GM21381 (cell line): ENCODE measurements around the gene SOS2.
"Not testable (repeated sequence)": the region's sequence is repeated elsewhere in the genome, so short reads cannot be mapped to it uniquely, and the experiment has no call there.

ENCODE experiments used
- ATAC-seq: cut with Tn5 transposase; IDR thresholded peaks from one replicate; pipeline ENCODE4 v1.9.1; 2021; ENCODE audit warnings: mild to moderate bottlenecking, moderate library complexity; ENCODE audit not compliant: unreplicated experiment

SOS2 gene

DNA sequence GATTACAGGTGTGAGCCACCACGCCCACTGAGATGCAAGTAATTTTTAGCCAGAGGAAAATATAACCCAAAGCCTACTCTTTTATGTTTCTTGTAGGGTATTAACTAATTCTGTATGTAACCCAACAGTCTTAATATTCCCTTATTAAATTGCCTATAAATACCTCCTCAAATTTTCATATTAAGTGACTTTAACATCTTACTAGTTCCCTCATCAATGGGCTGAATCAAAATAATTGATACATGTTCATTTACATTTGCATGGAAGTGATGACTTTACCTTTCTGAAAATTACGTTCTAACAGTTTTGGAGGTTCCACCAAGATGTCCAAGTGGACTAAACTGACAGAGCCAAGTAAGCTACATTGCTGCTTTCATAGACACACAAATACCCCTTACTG is 3.1 kb downstream of the SOS2 start:
- ATAC-seq: no peak

DNA sequence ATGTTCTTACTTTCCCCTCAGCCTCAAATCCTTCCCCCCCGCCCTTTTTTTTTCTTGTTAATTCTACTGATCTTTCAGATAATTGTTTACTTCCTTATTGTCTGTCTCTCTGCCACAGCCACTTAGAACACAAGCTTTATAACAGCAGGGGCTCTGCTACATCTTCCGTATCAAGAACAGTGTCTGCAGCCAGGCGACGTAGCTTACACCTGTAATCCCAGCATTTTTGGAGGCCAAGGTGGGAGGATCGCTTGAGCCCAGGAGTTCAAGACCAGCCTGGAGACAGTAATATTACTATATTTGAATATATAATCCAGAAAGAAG is 5.4 kb downstream of the SOS2 start:
- ATAC-seq: no peak

DNA sequence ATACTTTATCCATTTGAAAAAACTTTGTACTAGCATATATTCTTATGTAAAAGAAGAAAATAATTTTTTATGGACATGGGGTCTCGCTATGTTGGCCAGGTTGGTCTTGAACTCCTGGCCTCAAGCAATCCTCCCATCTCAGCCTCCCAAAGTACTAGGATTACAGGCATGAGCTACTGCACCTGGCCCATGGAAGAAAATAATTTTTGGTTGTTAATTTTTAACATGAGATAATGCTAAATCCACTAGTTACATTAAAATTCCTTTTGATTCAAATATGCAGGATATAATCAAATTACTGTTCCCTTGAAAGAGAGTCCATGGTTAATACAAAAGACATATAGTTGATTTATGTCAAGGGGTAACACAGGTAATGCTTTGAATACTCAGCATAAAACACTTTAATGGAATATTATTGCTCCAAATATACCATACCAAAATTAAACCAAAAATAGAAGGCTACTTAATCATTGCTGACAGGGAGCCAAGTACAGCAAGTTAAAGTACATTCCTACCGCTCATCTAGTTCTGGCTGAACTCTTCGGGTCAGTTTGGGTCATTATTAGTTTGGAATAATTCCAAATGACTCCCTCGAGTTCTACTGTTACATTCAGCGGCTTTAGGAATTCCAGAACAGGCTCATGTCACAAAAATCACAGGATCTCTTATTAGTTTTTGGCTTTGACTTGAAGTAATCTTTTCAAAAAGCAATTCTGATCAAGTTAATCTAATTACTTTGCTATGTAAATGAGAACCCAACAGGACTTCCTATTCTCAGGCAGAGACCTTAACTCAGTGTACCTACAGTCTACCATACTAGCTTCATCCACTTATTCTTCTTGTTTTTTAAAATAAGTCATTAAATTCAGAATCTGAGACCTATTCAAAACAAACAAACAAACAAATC is 6.1 kb downstream of the SOS2 start:
- no peak for ATAC-seq

DNA sequence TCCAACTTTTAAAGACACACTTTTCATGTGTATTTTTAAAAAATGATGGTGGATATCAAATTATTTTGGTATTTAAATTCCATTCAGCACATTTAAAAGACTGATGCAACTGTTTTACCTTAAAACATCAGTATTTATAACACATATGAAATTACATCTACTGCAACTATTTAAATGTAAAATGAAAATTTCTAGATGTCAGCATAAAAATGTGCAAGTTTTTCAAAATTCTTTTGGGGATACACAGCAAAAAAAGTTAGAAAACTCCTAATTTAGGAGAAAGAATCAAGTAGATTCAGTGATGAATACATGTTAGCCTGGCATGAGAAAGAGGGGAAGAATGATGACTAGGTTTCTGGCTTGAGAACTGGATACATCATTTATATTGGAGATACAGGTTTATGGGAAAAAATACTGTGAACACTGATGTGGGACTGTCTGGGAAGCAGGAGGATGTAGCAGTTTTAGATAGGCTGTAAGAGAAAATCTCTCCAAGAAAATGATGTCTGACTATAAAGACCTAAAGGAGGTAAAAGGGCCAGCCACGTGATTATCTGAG is 9.2 kb downstream of the SOS2 start:
- no peak for ATAC-seq

DNA sequence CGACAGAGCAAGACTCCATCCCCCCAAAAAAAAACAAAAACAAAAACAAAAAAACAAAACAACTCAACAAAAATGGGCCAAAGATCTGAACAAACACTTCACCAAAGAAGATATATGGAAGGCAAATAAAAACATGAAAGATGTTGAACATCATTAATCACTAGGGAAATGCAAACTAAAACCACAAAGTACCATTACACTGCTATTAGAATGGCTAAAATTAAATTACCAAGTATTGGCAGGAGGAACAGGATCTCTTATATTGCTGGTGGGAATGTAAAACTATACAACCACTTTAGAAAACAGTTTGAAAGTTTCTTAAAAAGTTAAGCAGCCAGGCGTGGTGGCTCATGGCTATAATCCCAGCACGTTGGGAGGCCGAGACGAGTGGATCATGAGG is 12.9 kb downstream of the SOS2 start:
- no peak for ATAC-seq

DNA sequence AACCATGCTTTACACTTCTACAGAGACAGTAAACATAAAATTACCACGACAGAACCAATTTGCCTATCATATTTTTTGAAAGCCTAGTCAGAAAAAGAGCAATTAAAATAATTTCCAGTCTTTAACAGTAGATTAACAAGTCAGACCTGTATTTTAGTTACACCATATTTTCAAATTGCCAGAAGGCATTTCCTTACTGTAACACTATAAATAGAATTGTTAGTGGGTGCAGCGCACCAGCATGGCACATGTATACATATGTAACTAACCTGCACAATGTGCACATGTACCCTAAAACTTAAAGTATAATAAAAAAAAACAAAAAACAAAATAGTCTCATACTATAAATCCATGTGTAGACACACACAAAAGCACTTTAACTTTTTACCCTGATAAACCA is 16.0 kb downstream of the SOS2 start:
- no peak for ATAC-seq

DNA sequence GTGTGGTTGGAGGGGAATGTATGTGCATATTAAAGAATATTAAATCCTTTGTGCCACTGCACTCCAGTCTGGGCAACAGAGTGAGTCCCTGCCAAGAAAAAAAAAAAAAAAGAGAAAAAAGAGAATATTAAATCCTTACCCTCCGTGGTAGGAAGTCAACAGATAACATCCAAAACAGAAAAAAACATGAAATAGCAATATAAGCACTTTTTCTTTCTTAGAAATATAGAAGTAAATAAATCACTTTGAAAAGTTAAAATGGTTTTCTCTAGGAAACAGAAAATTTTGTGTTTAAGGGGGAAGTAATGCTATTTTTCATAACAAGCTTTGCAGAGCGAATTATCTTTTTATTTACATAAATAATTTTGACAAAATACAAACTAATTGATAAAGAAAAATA is 17.6 kb downstream of the SOS2 start:
- ATAC-seq: no peak

DNA sequence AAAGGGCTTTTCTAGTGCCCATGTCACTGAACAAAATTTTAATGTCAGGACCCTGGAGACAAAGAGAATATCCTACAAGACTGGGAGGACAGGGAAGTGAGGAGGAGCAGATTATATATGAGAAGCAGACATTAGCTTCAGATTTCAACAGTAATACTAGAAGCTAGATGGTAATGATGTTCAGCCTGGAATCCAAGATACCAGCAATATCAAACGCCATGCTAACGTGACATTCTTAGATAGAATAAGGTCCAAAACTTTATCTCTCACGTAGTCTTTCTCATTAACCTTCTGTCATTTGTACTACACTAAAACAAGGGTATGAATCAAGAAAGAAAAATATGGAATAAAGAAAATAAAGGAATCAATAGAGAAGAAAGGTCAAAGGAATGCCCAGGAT is 18.7 kb downstream of the SOS2 start:
- no peak for ATAC-seq

DNA sequence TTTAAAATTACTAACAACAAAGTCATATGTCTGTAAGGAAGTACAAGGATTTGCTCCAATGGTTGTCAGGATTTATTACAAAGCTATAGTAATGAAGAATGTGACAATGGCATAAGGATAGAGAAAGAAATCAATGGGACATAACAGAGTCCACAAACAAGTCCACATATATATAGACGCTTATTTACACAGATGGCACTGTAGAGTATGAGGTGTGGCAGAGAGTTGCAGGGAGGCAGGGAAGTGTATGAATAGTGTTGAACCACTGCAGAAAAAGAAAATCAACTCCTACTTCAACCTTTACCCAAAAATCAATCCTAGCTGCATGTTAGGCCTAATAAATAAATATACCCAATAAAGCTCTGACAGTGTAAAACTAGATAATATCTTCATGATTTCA is 21.3 kb downstream of the SOS2 start:
- ATAC-seq: no peak

DNA sequence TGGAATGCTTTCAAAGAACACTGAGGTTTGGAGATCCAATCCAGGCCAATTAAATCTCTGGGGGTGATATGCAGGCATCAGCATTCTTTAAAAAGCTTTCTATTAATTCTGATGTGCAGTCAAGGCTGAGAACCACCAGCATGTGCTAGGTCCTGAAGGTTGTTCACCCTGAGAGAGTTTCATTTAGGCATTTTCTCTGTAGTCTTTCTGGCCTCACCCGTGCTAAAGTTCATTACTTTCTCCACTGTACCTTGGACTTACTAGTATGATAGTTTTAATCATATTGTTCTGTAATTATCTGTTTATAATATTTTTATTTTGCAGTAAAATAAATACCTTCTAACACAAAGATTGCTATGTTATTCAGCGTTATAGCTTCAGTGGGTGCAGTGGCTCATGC is 32.9 kb downstream of the SOS2 start:
- no peak for ATAC-seq

DNA sequence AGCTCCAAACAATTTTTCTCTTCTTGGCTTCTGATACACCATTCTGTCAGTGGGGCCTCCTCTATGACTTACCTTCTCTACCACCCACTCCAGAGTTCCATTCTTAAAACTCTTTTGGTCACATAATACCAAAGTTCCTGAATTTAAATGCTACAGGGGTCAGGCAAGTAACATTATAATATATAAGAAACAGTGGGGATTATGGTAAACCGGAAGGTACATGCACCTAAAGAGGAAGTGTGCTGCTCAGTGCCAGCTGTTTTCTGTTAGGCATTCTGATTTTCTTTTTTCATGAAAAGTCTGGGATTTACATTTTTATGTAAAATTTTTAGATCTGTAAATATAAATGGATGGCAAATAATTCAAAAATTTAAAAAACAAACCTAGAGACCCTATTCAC is 39.9 kb downstream of the SOS2 start:
- no peak for ATAC-seq

DNA sequence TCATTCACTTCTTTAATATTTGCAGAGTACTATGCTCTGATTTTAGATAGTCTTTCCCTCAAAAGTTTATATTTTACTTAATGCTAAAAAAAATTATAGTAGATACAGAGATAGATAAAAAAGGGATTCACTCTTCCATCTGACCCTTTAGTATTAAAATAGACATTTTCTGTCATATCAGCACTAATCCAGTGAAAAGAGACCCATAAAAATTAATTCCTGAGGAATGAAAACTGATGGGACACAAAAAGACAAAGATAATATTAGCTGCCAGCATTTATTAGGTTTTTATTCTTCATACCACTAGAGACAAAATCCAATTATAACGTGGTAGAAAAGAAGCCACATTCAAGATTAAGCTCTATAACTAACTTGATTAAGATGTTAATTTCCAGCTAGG is 45.3 kb downstream of the SOS2 start:
- no peak for ATAC-seq

DNA sequence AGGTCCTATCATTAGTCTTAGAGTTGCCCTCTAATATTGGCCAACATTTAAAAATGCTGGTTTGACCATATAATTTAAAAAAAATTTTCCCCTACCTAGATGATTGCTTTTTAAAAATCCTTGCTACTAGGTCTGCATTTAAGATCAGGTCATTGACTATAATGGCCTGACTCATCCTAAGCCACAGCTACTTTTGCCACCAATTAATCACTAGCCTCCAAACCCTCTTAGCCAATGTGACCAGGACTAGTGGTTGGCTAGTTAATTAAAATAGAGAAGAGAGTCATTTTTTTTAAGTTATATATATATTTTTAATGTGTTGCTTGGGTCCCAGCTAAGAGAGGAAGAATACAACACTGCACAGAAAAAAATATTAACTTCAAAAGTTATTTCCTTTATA is 57.5 kb downstream of the SOS2 start:
- ATAC-seq: no peak

DNA sequence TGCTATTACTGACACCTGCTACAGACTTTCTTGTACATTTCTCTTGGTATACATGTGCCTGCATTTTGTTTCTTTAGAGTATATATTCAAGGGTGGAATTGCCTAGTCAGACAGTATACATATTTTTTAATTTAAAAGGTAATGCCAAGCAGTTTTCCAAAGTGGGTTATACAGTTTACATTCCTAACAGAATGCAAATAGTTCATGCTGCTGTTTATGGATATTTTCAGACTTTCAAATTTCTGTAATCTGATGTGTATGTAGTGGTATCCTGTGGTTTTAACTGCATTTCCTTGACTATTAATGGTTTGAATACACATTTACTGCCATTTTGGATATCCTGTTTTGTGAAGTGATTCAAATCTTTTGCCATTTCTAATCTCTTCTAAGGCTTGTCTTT is 59.5 kb downstream of the SOS2 start:
- no peak for ATAC-seq

DNA sequence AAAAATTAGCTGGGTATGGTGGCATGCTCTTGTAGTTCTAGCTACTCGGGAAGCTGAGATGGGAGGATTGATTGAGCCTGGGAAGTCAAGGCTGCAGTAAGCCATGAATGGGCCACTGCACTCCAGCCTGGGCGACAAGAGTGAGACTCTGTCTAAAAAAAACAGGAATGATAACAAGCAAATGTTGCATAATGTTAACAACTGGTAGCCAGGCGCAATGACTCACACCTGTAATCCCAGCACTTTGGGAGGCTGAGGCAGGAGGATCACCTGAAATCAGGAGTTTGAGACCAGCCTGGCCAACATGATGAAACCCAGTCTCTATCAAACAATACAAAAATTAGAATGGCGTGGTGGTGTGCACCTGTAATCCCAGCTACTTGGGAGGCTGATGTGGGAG is 64.0 kb downstream of the SOS2 start:
- ATAC-seq: not testable (repeated sequence)

DNA sequence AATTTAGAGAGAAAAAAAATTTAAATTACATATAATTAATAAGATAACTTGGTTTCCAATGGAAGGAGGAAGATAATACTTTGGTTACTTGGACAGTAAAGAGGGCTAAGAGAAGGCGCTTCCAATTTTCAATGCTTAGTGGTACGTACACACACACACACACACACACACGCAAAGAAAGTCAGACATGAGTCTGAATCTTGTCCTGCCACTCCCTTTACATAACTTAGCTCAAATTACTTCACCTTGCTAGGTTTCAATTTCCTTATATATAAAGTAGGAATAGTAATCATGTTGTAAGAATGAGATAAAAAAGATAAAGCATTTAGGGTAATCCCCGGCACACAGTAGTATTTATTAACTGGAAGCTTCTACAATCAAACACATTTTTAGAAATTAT is 75.3 kb downstream of the SOS2 start:
- no peak for ATAC-seq

DNA sequence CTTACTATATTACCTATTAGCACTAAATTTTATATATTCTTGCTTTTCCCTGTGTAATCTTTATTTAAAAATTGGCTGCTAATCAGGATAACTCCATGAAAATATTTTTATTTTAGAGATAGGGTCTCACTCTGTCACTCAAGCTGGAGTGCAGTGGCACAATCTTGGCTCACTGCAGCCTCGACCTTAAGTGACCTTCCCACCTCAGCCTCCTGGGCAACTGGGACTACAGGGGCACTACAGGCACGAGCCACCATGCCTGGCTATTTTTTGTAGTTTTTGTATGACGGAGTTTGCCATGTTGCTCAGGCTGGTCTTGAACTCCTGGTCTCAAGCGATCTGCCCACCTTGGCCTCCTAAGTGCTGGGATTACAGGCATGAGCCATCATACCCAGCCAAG is 82.6 kb downstream of the SOS2 start:
- ATAC-seq: no peak

DNA sequence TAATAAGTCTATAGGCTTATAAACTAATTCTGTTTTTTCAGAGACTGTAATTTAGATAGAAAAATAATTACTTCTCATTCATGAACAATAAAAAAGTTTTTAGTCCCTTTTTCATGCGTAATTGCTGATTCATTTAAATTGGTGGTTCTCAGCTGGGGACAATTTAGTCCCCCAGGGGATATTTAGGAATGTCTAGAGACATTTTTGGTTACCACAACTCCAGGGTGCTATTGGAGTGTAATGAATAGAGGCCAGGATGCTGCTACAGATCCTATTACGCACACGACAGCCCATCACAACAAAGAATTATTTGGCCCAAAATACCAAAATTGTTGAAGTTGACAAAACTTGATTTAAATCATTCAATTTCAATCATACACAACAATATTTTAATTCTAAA is 92.2 kb downstream of the SOS2 start:
- ATAC-seq: no peak

DNA sequence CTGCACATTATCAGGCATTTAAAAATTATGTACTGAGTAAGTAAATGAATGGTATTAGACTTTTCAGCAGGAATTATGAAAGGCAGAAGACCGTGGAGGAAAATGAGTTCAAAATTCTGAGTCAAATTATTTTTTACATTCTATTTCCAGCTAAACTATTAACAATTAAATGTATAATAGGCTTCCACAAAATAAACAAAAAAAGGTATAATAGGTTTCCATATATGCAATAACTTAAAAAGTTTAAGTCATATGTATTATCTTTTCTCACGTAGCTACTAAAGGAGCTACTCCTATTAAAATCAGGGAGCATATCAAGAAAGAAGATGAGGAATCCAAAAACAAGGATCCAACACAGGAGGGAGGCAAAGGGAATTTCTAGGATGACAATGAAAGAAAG is 103.6 kb downstream of the SOS2 start:
- ATAC-seq: no peak

DNA sequence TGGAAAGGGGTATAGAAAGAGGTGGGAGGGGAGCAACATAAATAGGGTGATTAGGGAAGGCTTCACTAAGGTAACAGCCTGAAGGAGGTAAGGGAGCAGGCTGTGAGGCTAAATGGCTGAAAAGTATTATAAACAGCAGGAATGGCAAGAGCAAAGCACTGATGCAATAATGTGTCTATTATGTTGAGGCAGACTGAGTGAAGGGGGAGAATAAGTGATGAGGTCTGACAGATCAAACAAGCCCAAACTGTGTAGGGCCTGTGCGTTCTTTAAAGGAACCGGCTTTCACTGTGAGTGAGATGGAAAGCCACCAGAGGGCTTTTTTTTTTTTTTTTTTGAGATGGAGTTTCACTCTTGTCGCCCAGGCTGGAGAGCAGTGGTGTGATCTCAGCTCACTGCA is 108.3 kb downstream of the SOS2 start:
- no peak for ATAC-seq

DNA sequence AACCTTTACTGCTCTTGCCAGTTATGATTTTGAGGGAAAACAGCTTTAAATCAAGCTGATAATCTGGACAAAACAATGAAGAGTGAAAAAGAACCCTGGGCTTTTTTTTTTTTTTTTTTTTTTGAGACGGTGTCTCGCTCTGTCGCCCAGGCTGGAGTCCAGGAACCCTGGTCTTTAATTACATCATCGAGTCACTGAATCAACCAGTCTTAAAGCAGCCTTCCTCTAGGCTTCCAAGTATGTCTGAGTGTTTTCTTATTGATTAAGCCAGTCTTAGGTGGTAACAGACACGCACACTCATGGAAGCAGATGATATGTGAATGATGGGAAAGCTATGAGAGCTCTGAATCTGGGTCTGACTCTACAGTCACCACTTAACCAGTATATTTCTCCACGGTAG is 109.1 kb downstream of the SOS2 start:
- ATAC-seq: no peak

DNA sequence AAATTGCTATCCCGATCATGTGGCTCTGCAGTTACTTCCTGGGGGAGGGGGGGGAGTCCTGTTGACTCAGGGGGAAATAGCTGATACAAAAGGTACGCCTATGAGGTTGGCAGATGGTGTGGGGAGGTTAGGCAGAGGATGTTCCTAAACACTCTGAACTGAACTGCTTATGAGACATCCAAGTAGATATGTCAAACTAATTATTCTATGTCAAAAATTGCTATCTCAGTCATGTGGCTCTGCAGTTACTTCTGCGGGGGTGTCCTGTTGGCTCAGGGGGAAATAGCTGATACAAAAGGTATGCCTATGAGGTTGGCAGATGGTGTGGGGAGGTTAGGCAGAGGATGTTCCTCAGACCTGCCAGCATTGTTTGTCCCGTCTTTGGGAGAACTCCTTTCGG is 109.9 kb downstream of the SOS2 start:
- no peak for ATAC-seq

DNA sequence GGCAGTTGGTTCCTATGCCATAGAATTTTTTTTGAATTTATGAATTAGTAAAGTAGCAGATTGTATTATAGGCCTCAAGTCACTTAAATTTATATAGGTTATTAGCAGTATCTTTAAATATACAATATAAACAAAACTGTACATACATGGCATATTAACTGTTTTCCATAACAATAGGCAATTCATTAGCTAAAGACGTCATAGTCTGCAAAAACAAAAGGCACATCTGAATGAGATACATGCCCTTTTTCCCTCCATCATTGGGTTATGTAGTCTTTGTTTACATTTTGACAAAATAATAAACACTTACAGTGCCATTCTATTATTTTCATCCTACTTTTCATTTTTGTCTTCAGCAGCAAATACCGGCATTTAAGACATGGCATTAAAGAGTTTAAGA is 113.9 kb downstream of the SOS2 start:
- ATAC-seq: no peak
